Liver (tissue), 3 donors: Measurements from ENCODE around the gene MSMB.

Experiments
- ATF3 ChIP-seq: IDR thresholded peaks from 2 replicates; pipeline ENCODE4 v1.6.1; 2016; ENCODE audit warnings: antibody characterized with exemption
- CTCF ChIP-seq: fragments of 150-350 bp; IDR thresholded peaks from 2 replicates; pipeline ENCODE4 v1.5.1; 2017; ENCODE audit warnings: improper control_type of control experiment, low read depth, low read length; ENCODE audit not compliant: missing input control
- FOXA1 ChIP-seq: IDR thresholded peaks from 2 replicates; pipeline ENCODE4 v1.6.1; 2016; ENCODE audit warnings: antibody characterized with exemption
- REST ChIP-seq: IDR thresholded peaks from 2 replicates; pipeline ENCODE4 v1.6.1; 2016; ENCODE audit warnings: antibody characterized with exemption, mild to moderate bottlenecking
- donor health status: healthy.
- donor health status: healthy.

GRCh38 chr10:46025406-46025805, 20.7 kb downstream of the MSMB start:
- no peak for TF ChIP-seq REST
- no peak for TF ChIP-seq CTCF
- no peak for TF ChIP-seq FOXA1
- TF ChIP-seq ATF3 = no peak
